GM15510 (cell line): Measurements from ENCODE around the gene TCF7L2.

ENCODE experiments used
- POLR2A ChIP-seq: IDR thresholded peaks from 3 replicates; pipeline ENCODE4 v1.6.1; 2011; ENCODE audit warnings: borderline replicate concordance; ENCODE audit not compliant: insufficient read length; ENCODE audit errors: extremely low read depth

TCF7L2 gene

GRCh38 chr10:113084031-113084430 is 134.0 kb downstream of the TCF7L2 start:
- no peak for TF ChIP-seq POLR2A

- no peak for TF ChIP-seq POLR2A
Measured at GRCh38 chr10:113085776-113086175, 135.7 kb downstream of the TCF7L2 start.

DNA sequence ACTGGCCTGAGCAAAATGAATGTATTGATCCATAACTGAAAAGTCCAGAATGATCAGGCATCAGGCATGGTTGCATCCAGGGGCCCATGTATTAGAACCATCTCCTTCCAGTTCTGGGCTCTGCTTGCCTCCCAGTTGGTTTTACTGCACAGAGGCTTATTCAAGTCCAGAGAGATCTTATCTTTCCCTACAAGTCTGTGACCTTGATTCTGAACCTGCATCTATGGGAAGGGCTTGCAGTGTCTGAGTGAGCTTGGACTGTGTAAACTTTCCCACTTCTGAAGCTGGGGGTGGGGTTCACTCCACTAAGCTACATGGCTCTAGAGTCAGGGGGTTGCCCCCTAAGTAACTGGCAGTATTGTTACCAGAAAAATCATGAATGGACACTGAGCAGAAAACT is 136.2 kb downstream of the TCF7L2 start:
- no peak for TF ChIP-seq POLR2A

GRCh38 chr10:113087165-113088029 is 137.3 kb downstream of the TCF7L2 start:
- no peak for TF ChIP-seq POLR2A

GRCh38 chr10:113088194-113088593 is 138.1 kb downstream of the TCF7L2 start:
- TF ChIP-seq POLR2A, result no peak

DNA sequence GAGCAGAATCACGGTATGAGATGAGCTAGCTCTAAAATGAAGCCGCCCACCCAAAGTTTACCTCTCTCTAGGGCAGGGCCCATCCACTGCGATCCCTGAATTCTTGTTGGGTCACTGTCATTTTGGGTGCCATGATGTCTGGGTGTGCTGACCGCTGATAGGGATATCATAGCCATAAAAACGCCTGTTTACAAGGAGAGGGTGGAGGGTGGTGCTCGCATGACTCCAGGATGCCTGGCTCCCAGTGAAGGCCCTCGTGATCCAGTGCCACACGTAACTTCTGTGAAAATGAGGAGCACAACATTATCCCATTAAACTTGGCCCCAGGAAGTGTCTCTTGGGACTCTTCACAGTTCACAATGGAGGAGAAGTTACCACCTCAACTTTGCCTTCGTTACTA is 139.5 kb downstream of the TCF7L2 start:
- TF ChIP-seq POLR2A, result no peak

- TF ChIP-seq POLR2A, result no peak
Measured at GRCh38 chr10:113091920-113092319, 141.9 kb downstream of the TCF7L2 start.

GRCh38 chr10:113093188-113094113 is 143.4 kb downstream of the TCF7L2 start:
- no peak for TF ChIP-seq POLR2A

- TF ChIP-seq POLR2A, result no peak
Measured at GRCh38 chr10:113094114-113094486, 144.1 kb downstream of the TCF7L2 start.

- TF ChIP-seq POLR2A, result no peak
Measured at GRCh38 chr10:113095419-113096127, 145.5 kb downstream of the TCF7L2 start.

DNA sequence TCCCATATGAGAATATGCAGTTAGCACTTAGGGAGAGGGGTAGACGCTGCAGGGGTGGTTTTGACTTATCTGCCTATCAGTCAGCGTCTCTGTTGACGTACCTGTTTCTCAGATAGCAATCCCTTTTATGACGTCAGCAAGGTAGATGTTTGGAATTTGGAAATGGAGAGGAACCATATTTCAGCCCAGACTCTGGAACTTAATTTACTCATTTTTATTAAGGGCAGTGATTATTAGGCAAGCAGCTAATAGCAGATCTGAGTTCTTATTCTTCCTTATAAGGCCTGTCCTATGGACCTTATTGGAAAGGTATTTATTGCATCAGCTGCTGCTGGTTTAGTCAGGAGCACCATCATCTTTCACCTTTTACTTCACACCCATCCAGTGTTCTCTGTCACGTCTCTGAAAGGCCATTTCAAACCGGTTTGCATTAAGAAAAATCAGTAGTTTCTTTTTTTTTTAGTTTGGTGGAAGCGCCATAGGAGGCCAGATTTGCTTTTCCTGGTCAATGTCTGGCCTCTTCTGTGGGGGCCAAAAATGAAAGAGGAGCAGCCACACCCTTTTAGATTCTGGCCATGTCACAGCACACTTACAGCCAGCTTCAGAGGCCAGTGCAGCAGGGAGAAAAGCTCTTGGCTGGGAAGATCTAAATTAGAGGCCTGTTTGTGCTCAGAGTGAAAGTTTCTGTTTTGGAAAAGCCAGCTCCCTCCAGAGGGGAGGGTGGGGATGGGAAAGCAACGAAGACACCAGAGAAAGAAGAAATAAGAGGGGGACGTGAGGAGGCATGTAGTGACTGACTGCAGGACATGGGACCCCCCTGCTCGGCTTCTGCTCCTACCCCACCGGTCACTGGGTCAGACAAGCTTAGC is 146.3 kb downstream of the TCF7L2 start:
- no peak for TF ChIP-seq POLR2A

- TF ChIP-seq POLR2A, result no peak
Measured at GRCh38 chr10:113097036-113097435, 147.0 kb downstream of the TCF7L2 start.

DNA sequence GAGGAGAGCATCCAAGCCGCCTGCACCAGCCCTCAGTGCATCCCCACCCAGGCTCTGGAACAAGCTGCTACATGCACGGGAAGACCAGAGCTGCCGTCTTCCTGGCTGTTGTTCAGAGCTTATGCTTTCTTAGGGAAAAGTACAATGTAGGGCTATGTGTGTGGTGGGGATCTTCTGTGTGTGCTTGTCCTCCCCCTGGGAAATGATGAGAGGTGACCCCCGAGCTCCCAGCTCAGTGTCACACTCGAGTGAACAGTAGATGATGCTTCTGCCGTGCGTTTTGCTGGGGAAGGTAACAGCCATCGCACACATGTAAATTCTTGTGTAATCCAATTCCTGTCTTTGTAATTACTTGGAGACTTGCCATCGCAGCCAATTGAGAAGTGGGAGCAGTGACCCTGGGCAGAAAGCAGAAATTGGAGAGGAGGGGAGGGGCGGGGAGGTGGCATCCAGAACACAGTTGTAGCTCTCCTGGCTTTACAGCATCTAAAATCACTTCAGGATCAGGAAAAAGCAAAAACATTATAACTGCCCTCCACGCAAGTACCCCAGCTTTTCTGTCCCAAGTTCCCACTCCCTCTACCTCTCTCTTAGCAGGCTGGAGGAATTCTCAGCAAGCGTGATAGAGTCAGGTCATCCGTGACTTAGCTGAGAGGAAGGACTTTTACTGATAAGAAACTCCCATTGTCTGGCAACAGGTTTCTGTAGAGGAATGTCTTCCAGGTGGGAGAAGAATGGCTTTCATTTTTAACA is 149.6 kb downstream of the TCF7L2 start:
- TF ChIP-seq POLR2A, result no peak
